GM12878 (cell line): ENCODE data around the gene STXBP5.

ENCODE experiments used
- CTCF ChIP-seq, 3 experiments: IDR thresholded peaks in 2 of 3; conservative IDR thresholded peaks in 1 of 3; 2 replicates each; pipeline ENCODE4 v1.5.1; 2011; ENCODE audit warnings: low read depth in 3 of 3, low read length in 3 of 3, mild to moderate bottlenecking in 3 of 3, control low read depth in 2 of 3, moderate library complexity in 2 of 3, inconsistent platforms in 1 of 3, mixed read lengths in 1 of 3; ENCODE audit not compliant: control insufficient read depth in 2 of 3, insufficient read depth in 1 of 3; ENCODE audit errors: extremely low read depth in 1 of 3
- MAX ChIP-seq: IDR thresholded peaks from 2 replicates; pipeline ENCODE4 v1.6.1; 2012; ENCODE audit warnings: low read depth, low read length, improper control_type of control experiment
- MEF2A ChIP-seq: IDR thresholded peaks from 2 replicates; pipeline ENCODE4 v1.6.1; 2011; ENCODE audit warnings: low read depth, mild to moderate bottlenecking, low read length, moderate library complexity; ENCODE audit not compliant: insufficient read depth
- POLR2A ChIP-seq: IDR thresholded peaks from 2 replicates; pipeline ENCODE4 v1.6.1; 2011; ENCODE audit warnings: low read depth, mild to moderate bottlenecking, low read length

GRCh38 chr6:147195510-147195909 lies 8.7 kb upstream of the STXBP5 start:
- no peak for TF ChIP-seq POLR2A
- TF ChIP-seq MEF2A, result no peak
- no peak for TF ChIP-seq MAX
- no peak for TF ChIP-seq CTCF (IDR thresholded peaks at IDR 0.05 in 2 of 3, conservative IDR thresholded peaks at IDR 0.05 in 1 of 3; ENCODE audit: control insufficient read depth in 2 of 3, extremely low read depth in 1 of 3, insufficient read depth in 1 of 3, low read depth in 3 of 3, low read length in 3 of 3)
